ENCODE results near the gene SORCS3. TPM values are rescaled to one million over a fixed set of nuclear protein-coding genes. Genes with fewer than 3 reads are reported as not detected.

The SORCS3 gene
- total RNA-seq, 1 donor: 2.5 TPM

GRCh38 chr10:104947314-104947713, 306.2 kb downstream of the SORCS3 start:
- Histone ChIP-seq H3K9me3 (ENCODE audit: low read depth, low read length) (no peaks in the 10 kb centered on the region), H3K27me3 (ENCODE audit: insufficient read depth, low read length) (no peaks in the 10 kb centered on the region), H3K4me3 (ENCODE audit: low read length) (no peak overlapping the region), H3K4me1 (ENCODE audit: insufficient read depth, low read length) (no peaks in the 10 kb centered on the region)

GRCh38 chr10:104957178-104957841, 316.2 kb downstream of the SORCS3 start:
- Histone ChIP-seq H3K4me3 (ENCODE audit: low read length) (no peak overlapping the region), H3K27me3 (ENCODE audit: insufficient read depth, low read length) (no peaks in the 10 kb centered on the region), H3K4me1 (ENCODE audit: insufficient read depth, low read length) (no peaks in the 10 kb centered on the region), H3K9me3 (ENCODE audit: low read depth, low read length) (no peaks in the 10 kb centered on the region)

GRCh38 chr10:104966563-104967297, 325.6 kb downstream of the SORCS3 start:
- H3K4me3 ChIP-seq (ENCODE audit: low read length): no peak overlapping the region
- H3K9me3 ChIP-seq (ENCODE audit: low read depth, low read length): no peaks in the 10 kb centered on the region
- no peaks in the 10 kb centered on the region for H3K27me3 ChIP-seq (ENCODE audit: insufficient read depth, low read length)
- no peaks in the 10 kb centered on the region for H3K4me1 ChIP-seq (ENCODE audit: insufficient read depth, low read length)

DNA sequence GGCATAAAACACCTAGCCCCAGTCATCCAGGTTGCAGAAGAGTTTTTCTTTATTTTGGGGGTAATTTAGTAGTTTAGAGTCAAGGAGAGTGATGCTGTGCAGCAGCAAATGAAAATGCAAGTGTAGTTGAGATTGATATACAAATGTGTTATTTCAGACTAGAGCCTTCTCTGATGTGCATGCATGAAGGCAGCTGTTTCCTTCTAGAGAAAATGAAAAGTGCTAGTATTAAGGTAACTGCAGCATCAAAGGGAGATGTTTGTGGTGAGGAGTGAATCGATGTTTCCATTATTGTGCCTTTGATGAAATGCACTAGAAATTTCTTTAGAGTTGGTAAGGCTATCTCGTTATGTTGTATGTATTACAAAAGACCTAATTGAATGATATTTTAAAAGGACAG, 339.3 kb downstream of the SORCS3 start:
- H3K9me3 ChIP-seq (ENCODE audit: low read depth, low read length): no peaks in the 10 kb centered on the region
- no peaks in the 10 kb centered on the region for H3K4me1 ChIP-seq (ENCODE audit: insufficient read depth, low read length)
- H3K4me3 ChIP-seq (ENCODE audit: low read length): no peak overlapping the region
- no peaks in the 10 kb centered on the region for H3K27me3 ChIP-seq (ENCODE audit: insufficient read depth, low read length)

GRCh38 chr10:104981995-104982394, 340.9 kb downstream of the SORCS3 start:
- Histone ChIP-seq H3K27me3 (ENCODE audit: insufficient read depth, low read length) (no peaks in the 10 kb centered on the region), H3K9me3 (ENCODE audit: low read depth, low read length) (no peaks in the 10 kb centered on the region), H3K4me3 (ENCODE audit: low read length) (no peak overlapping the region), H3K4me1 (ENCODE audit: insufficient read depth, low read length) (no peaks in the 10 kb centered on the region)

- Histone ChIP-seq H3K27me3 (ENCODE audit: insufficient read depth, low read length) (no peaks in the 10 kb centered on the region), H3K9me3 (ENCODE audit: low read depth, low read length) (no peaks in the 10 kb centered on the region), H3K4me1 (ENCODE audit: insufficient read depth, low read length) (no peaks in the 10 kb centered on the region), H3K4me3 (ENCODE audit: low read length) (no peak overlapping the region)
These were observed 347.6 kb downstream of the SORCS3 start for GRCh38 chr10:104988686-104989085.

DNA sequence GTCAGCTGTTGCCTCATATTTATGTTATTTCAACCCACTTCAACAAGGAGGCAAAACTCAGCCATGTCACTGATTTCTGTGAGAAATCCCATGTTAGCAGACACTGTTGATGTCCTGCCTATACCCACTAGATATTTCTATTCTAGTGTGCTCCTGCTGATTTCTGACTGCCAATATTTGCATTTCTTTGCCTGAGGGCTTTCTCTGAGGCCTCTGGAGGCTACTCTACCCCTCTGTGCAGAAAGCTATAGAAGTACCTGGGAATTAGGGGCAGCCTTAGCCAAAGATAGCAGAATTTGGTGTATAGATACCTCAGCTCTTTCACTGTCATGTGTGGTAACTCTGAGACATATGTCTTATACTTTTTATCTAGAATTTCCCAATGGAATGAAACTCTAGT, 348.8 kb downstream of the SORCS3 start:
- Histone ChIP-seq H3K4me3 (ENCODE audit: low read length) (no peak overlapping the region), H3K4me1 (ENCODE audit: insufficient read depth, low read length) (no peaks in the 10 kb centered on the region), H3K9me3 (ENCODE audit: low read depth, low read length) (no peaks in the 10 kb centered on the region), H3K27me3 (ENCODE audit: insufficient read depth, low read length) (no peaks in the 10 kb centered on the region)

DNA sequence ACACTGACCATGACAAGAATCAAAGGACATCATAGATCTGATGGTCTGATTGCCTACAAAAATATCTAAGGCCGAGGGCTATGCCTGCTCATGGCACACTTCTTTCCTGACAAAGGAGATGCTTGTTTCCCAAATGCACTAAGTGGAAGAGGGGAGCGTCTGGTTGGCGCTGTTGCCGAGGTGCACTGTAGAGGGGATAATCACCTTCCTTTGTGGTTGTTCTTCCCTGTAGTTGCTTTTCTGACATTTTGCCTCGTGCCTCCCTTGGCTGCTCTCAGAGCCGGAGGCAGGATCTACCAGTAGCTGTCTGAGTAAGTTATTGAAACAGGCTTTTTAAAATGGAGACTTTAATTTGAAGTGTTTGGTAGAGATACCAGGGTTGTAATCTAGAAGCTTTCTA, 352.0 kb downstream of the SORCS3 start:
- Histone ChIP-seq H3K9me3 (ENCODE audit: low read depth, low read length) (no peaks in the 10 kb centered on the region), H3K4me3 (ENCODE audit: low read length) (no peak overlapping the region), H3K27me3 (ENCODE audit: insufficient read depth, low read length) (no peaks in the 10 kb centered on the region), H3K4me1 (ENCODE audit: insufficient read depth, low read length) (no peaks in the 10 kb centered on the region)

DNA sequence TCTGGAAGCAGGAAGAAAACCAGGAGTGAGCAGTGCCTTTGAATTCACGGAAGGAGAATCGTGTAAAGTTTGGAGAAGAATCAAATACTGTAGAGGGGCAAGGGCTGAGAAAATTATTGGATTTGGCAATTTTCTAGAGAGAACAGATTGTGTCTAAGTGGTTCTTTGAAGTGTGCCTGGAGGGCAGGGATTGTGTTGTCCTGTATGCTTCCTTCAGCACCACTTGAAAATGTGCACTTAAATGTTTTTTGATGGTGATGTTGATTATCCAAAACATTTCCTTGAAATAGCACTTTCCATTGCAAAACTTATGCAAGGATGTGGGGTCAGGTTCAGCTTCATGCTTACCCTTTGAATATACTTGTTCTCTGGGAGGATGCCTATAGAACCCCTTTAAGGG, 360.2 kb downstream of the SORCS3 start:
- Histone ChIP-seq H3K27me3 (ENCODE audit: insufficient read depth, low read length) (no peaks in the 10 kb centered on the region), H3K4me3 (ENCODE audit: low read length) (no peak overlapping the region), H3K9me3 (ENCODE audit: low read depth, low read length) (no peaks in the 10 kb centered on the region), H3K4me1 (ENCODE audit: insufficient read depth, low read length) (no peaks in the 10 kb centered on the region)

- Histone ChIP-seq H3K27me3 (ENCODE audit: insufficient read depth, low read length) (no peaks in the 10 kb centered on the region), H3K4me1 (ENCODE audit: insufficient read depth, low read length) (no peaks in the 10 kb centered on the region), H3K9me3 (ENCODE audit: low read depth, low read length) (no peaks in the 10 kb centered on the region), H3K4me3 (ENCODE audit: low read length) (no peak overlapping the region)
These were observed 369.5 kb downstream of the SORCS3 start for GRCh38 chr10:105010411-105011121.

DNA sequence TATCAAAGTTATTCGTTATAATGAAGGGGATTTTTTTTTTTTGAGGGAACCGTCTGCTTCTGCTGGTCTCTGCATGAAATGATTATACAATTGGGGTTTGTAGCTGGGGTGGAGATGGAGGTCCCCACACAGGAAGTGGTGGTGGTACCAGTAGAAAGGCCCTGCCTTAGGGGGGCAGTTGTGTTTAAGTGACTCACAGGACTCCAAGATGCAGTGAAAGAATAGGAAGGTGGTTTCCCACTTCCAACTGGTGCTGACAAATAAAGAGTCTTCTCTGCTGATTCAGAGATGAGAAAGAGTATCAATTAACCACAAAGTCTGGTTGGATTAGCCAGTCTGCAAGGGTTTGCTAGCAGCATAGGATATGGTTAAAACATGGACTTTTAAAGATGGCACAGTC, 376.0 kb downstream of the SORCS3 start:
- no peaks in the 10 kb centered on the region for H3K27me3 ChIP-seq (ENCODE audit: insufficient read depth, low read length)
- no peaks in the 10 kb centered on the region for H3K9me3 ChIP-seq (ENCODE audit: low read depth, low read length)
- no peaks in the 10 kb centered on the region for H3K4me1 ChIP-seq (ENCODE audit: insufficient read depth, low read length)
- no peak overlapping the region for H3K4me3 ChIP-seq (ENCODE audit: low read length)

DNA sequence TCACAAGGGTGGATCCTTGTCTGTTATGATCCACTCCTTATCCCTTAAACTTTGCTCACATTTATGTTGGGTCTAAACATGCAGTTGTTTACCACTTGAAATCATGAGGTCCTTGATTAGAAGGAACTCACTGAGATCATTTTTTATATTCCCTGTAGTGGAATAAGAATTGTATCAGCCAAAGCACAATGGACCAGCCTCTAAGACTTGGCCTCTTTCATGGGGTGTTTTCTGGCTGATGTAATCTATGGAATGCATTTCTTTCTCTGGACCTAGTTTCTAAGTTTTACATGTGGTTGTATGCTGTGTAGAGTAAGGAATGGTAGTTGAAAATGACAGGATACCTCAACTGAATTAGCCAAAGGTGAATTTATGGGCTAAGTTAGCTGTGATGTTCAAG, 376.6 kb downstream of the SORCS3 start:
- Histone ChIP-seq H3K27me3 (ENCODE audit: insufficient read depth, low read length) (no peaks in the 10 kb centered on the region), H3K9me3 (ENCODE audit: low read depth, low read length) (no peaks in the 10 kb centered on the region), H3K4me1 (ENCODE audit: insufficient read depth, low read length) (no peaks in the 10 kb centered on the region), H3K4me3 (ENCODE audit: low read length) (no peak overlapping the region)

DNA sequence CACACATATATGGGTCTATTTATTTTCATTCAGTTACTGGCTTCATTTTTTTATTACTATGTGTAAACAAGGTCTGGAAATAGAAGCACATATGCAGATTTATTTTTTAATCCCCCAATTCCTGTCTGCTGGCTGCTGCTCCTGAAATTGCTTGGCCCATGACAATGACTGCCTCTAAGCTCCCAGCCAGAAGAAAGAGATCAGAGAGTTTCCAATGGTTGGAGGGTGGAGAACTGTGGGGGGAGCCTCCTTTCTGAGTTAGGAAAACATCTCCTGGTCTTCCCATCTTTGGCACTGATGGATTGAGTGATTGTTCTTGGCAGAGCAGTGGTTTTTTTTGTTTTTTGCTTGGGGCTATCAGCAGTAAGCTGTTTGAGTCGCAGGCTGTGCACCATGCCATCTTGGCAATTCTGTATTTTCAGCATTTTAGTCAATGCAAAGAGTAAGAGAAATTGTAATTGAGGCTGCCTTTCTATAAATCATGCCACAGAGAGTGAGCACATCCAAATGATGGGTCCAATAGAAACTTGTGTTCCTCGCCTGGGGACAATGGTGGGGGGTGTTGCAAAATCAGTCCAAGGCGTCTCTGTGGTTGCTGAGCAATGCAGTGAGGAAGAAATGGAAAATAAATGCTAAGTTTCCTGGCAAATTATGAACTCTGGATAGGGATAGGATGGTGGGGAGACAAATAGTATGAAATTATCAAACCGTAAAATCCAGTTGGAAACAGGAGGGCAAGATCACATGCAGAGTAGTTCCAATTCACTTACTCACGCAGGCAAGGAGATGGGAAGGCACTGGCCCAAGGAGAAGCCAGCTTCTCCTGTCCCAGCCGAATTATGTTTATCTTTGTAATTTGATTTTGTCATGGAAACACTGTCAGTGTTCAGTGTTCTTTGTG, 382.4 kb downstream of the SORCS3 start:
- H3K27me3 ChIP-seq (ENCODE audit: insufficient read depth, low read length): no peaks in the 10 kb centered on the region
- no peak overlapping the region for H3K4me3 ChIP-seq (ENCODE audit: low read length)
- no peaks in the 10 kb centered on the region for H3K9me3 ChIP-seq (ENCODE audit: low read depth, low read length)
- no peaks in the 10 kb centered on the region for H3K4me1 ChIP-seq (ENCODE audit: insufficient read depth, low read length)

- Histone ChIP-seq H3K9me3 (ENCODE audit: low read depth, low read length) (no peaks in the 10 kb centered on the region), H3K4me3 (ENCODE audit: low read length) (no peak overlapping the region), H3K4me1 (ENCODE audit: insufficient read depth, low read length) (no peaks in the 10 kb centered on the region), H3K27me3 (ENCODE audit: insufficient read depth, low read length) (no peaks in the 10 kb centered on the region)
These were observed 383.1 kb downstream of the SORCS3 start for GRCh38 chr10:105024184-105024583.

DNA sequence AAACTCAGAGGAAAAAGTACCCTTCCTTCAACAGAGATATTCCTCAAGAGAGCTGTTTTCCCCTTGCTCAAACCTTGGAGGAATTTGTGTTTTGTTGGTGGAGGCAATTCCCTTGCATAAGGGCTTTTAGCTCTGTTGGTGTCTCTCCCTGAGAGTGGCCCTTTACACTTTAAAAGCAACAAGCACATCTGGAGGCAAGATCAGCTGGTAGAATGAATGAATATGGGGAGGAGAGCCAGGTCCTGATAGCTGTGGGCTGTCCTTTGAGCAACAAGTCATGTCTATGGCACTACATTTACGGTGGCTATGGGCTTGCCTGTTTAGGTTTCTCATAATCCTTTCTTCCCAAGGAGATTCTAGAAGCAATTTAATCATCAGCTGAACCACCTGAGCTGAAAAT, 384.0 kb downstream of the SORCS3 start:
- H3K9me3 ChIP-seq (ENCODE audit: low read depth, low read length): no peaks in the 10 kb centered on the region
- H3K4me1 ChIP-seq (ENCODE audit: insufficient read depth, low read length): no peaks in the 10 kb centered on the region
- H3K4me3 ChIP-seq (ENCODE audit: low read length): no peak overlapping the region
- H3K27me3 ChIP-seq (ENCODE audit: insufficient read depth, low read length): no peaks in the 10 kb centered on the region
